BLaER1 (cell line): ENCODE measurements around the gene WDR26.

Source experiments
- H3K27ac ChIP-seq: shearing (Covaris generic); formaldehyde crosslinking; 2 replicates; pipeline ENCODE4 v1.8.1; 2022
- H3K27me3 ChIP-seq: shearing (Covaris generic); formaldehyde crosslinking; 2 replicates; pipeline ENCODE4 v1.8.1; 2022
- H3K36me3 ChIP-seq: shearing (Covaris generic); formaldehyde crosslinking; 2 replicates; pipeline ENCODE4 v1.8.1; 2022
- H3K4me1 ChIP-seq: shearing (Covaris generic); formaldehyde crosslinking; 2 replicates; pipeline ENCODE4 v1.8.1; 2022
- H3K4me2 ChIP-seq: shearing (Covaris generic); formaldehyde crosslinking; 2 replicates; pipeline ENCODE4 v1.8.1; 2022
- H3K4me3 ChIP-seq: shearing (Covaris generic); formaldehyde crosslinking; 2 replicates; pipeline ENCODE4 v1.8.1; 2022
- H3K9ac ChIP-seq: shearing (Covaris generic); formaldehyde crosslinking; 2 replicates; pipeline ENCODE4 v1.8.1; 2022
- H3K9me3 ChIP-seq: shearing (Covaris generic); formaldehyde crosslinking; 2 replicates; pipeline ENCODE4 v1.8.1; 2022
- H4K20me1 ChIP-seq: shearing (Covaris generic); formaldehyde crosslinking; 2 replicates; pipeline ENCODE4 v1.8.1; 2022
- Cebpa-rat ChIP-seq: shearing (Covaris generic); IDR thresholded peaks from 2 replicates; pipeline ENCODE4 v1.8.1; 2022

WDR26 gene

DNA sequence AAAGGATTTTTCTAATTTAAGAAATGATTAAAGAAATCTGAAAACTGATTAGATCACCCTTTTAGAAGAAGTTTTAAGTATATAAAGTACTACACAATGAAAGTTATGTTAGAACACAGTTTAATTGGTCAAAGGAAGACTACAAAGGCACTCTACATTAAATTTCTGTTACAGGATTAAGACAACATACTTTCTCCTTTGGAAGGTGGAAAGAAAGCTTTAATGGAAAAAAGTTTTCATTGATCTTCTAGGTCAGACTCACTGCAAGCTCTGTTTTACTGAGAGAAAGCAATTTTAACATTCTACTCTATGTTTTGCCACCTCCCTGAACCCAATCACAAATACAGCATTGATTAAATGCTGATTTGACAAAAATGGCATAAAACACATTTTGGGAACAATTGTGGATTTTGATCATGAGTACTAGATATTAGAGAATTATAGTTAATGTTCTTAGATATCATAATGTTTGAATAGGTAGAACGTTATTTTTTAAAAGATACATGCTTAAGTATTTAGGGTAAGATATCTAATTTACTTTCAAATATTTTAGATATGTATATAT lies 32.0 kb downstream of the WDR26 start:
- Histone ChIP-seq H3K4me2 (no peak overlapping the region), H3K36me3 (peaks cover 94% of the 10 kb centered on the region), H3K9ac (no peak overlapping the region), H3K27ac (no peak overlapping the region), H3K4me3 (no peak overlapping the region), H4K20me1 (peaks cover 29% of the 10 kb centered on the region), H3K9me3 (no peaks in the 10 kb centered on the region), H3K27me3 (no peaks in the 10 kb centered on the region), H3K4me1 (no peaks in the 10 kb centered on the region)
- no peak for TF ChIP-seq Cebpa-rat

DNA sequence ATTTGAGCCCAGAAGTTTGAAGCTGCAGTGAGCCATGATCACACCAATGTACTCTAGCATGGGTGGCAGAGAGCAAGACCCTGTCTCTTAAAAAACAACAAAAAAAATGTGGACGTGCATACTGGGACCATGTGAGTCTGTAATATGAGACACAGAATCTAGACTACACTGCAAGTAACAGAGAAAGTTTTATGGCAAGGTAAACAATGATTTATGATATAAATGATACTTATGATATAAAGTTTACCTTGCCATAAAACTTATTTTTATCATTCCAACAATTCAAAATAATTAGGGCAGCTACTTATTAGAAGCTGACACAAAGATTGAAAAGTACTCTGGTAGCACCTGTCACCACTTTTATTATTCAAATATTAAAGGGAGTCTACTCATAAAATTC lies 34.7 kb downstream of the WDR26 start:
- Histone ChIP-seq H3K9ac (no peak overlapping the region), H3K4me2 (no peak overlapping the region), H3K4me1 (no peaks in the 10 kb centered on the region), H4K20me1 (peaks cover 34% of the 10 kb centered on the region; the same call in 1 of the 2 replicates), H3K27ac (no peak overlapping the region), H3K36me3 (peaks cover 96% of the 10 kb centered on the region), H3K27me3 (no peaks in the 10 kb centered on the region), H3K4me3 (no peak overlapping the region), H3K9me3 (no peaks in the 10 kb centered on the region)
- TF ChIP-seq Cebpa-rat, result no peak

DNA sequence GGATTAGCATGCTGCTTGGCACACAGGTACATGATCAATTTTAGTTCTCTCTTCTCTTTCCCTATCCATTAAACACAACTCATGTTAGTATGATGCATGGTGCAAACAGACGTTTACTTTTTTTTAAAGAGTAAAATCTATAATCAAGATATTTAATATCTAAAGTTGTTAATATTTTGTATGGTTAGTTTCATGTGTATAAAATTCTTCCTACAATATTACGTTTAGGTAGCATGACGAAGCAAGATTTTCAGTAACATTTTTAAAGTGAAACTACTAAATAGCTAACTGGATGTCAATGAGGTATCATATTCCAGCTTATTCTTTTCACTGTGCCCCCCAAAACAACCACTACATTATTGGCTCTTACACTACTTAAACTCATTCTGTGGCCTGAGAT lies 41.3 kb downstream of the WDR26 start:
- no peak overlapping the region for H3K4me2 ChIP-seq
- no peak for TF ChIP-seq Cebpa-rat
- no peaks in the 10 kb centered on the region for H3K9me3 ChIP-seq
- no peak overlapping the region for H3K9ac ChIP-seq
- H4K20me1 ChIP-seq, result peaks cover 32% of the 10 kb centered on the region; the same call in 1 of the 2 replicates
- H3K36me3 ChIP-seq, result peaks cover 97% of the 10 kb centered on the region
- no peaks in the 10 kb centered on the region for H3K4me1 ChIP-seq
- no peak overlapping the region for H3K4me3 ChIP-seq
- no peak overlapping the region for H3K27ac ChIP-seq
- H3K27me3 ChIP-seq, result no peaks in the 10 kb centered on the region

DNA sequence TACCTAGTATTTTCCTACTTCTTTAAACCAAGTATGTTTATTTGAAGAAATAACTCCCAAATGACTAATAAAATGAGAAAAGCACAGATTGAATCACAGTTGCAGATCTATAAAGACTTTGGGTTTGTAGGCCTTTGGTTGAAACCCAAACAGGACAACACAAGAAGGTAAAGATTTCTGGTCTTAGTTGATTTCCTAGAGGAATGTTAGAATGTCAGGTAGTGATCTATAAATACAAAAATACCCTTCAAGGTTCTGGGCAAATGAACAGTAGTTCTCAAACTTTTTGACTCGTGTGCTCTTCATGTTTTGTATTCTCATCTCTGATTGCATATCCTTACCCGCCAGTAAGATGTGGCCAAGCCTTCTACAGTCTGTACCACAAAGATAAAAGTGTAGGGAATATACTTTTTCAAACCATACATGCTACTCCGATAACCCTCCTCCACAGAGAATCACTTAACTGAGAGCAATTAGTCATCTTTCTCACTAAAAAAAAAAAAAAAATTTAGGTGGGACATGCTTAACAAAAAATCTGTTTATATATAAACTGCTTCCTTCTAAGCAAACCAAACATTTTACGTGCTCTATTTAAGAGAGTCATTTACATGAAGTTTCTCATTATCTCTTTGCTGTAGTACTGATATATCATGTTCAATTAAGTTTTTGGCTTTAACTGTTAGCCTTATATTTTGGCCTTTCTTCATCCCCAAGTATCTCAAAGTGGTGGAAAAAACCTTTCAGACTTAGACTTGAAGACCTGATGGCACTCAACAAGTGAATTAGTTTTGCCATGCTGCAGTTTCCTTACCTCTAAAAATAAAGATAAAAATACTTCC lies 42.0 kb downstream of the WDR26 start:
- no peak overlapping the region for H3K4me3 ChIP-seq
- no peak overlapping the region for H3K4me2 ChIP-seq
- no peak for TF ChIP-seq Cebpa-rat
- H3K36me3 ChIP-seq, result peaks cover 98% of the 10 kb centered on the region
- no peaks in the 10 kb centered on the region for H3K9me3 ChIP-seq
- H4K20me1 ChIP-seq, result peaks cover 30% of the 10 kb centered on the region; the same call in 1 of the 2 replicates
- H3K4me1 ChIP-seq, result no peaks in the 10 kb centered on the region
- H3K27ac ChIP-seq, result no peak overlapping the region
- no peaks in the 10 kb centered on the region for H3K27me3 ChIP-seq
- no peak overlapping the region for H3K9ac ChIP-seq

DNA sequence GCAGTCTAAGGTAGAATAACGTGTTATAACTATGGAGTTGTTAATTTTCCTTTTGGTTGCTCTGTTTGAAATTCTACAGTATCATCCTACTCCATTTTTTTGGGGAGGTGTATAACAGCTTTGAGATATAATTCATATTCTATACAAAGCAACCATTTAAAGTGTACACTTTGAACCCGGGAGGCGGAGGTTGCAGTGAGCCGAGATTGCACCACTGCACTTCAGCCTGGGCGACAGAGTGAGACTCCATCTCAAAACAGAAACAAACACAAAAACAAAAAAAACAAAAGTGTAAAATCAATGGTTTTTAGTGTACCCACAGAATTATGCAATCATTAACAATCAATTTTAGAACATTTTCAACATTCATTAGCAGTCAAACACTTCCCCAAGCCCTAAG lies 44.1 kb downstream of the WDR26 start:
- H3K27ac ChIP-seq, result no peak overlapping the region
- H3K4me1 ChIP-seq, result no peaks in the 10 kb centered on the region
- no peak overlapping the region for H3K9ac ChIP-seq
- TF ChIP-seq Cebpa-rat, result no peak
- H3K9me3 ChIP-seq, result no peaks in the 10 kb centered on the region
- 0 out of 2 replicates have a peak, but pooled peaks cover 20% of the 10 kb centered on the region for H4K20me1 ChIP-seq
- peaks cover 82% of the 10 kb centered on the region for H3K36me3 ChIP-seq
- no peak overlapping the region for H3K4me2 ChIP-seq
- no peaks in the 10 kb centered on the region for H3K27me3 ChIP-seq
- H3K4me3 ChIP-seq, result no peak overlapping the region

DNA sequence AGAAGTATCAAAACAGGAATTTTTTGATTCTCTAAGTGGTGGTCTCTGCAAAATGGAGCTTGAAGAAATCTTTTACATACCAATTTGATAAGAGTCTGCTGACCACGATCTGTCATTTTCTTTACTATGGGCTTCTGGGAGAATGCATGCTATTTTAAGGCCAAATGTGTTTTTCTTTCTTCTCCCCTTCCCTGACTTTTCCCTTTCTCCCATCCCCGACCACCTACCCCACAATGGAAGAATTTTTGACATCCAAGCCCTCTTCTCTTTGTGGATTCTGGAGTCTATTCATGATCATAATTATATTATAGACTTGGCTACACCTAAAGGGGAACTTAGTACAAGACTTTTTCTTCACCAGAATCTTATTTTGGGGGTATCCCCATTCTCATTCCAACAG lies 46.7 kb downstream of the WDR26 start:
- Histone ChIP-seq H3K9me3 (no peaks in the 10 kb centered on the region), H3K27ac (no peak overlapping the region), H4K20me1 (0 out of 2 replicates have a peak, but pooled peaks cover 4% of the 10 kb centered on the region), H3K36me3 (peaks cover 56% of the 10 kb centered on the region), H3K4me1 (no peaks in the 10 kb centered on the region), H3K4me2 (no peak overlapping the region), H3K27me3 (no peaks in the 10 kb centered on the region), H3K4me3 (no peak overlapping the region), H3K9ac (no peak overlapping the region)
- TF ChIP-seq Cebpa-rat, result no peak

DNA sequence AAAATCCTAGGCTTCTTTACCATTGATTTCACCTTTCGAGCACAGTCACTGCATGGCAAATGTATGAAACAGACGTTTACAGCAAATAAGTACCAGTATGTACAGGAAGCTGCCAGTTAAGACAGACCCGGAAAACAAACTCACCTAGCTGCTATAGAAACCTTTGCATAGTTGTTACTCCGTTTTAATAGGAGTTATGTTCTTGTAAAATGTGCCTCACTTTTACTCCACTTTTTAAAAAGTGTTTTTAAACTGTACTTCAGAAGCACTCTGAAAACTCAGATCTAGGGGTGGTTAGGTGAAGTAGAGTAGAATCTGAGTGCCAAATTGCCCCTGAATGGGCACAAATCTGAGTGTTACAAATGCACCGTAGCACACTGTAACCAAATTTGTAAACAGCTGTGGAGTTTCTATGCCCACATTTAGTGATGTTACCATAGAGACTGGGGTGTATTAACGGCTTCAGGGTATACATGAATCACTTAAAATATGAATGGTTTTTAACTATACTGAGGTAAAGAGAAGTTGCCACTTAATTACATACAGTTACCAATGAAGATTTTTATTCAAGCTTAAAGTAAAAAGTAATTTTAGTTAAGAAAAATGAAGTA lies 47.2 kb downstream of the WDR26 start:
- TF ChIP-seq Cebpa-rat, result no peak
- Histone ChIP-seq H4K20me1 (0 out of 2 replicates have a peak, but pooled peaks cover 4% of the 10 kb centered on the region), H3K27ac (no peak overlapping the region), H3K9me3 (no peaks in the 10 kb centered on the region), H3K36me3 (peaks cover 51% of the 10 kb centered on the region), H3K27me3 (no peaks in the 10 kb centered on the region), H3K4me1 (no peaks in the 10 kb centered on the region), H3K4me3 (no peak overlapping the region), H3K9ac (no peak overlapping the region), H3K4me2 (no peak overlapping the region)

DNA sequence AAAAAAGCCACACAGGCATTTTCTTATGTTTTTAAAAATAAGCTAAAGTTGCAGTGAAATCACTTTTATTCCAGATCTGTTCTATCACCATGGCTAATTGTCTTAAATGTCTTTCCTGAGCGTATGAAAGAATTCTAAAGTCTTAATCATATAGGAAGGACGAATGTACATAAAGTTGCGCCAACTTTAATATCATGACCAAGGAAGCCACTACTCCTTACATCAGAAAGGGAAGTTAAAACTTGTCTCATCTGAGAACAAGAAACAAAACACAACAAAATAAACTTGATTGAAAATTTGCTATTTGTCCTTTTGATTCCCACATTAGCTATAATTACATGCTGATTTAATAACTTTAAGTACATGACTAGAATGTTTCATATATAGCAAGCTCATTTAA lies 51.4 kb downstream of the WDR26 start:
- H3K36me3 ChIP-seq, result peaks cover 22% of the 10 kb centered on the region
- peaks cover 29% of the 10 kb centered on the region for H4K20me1 ChIP-seq
- H3K4me1 ChIP-seq, result peaks cover 22% of the 10 kb centered on the region
- no peaks in the 10 kb centered on the region for H3K27me3 ChIP-seq
- TF ChIP-seq Cebpa-rat, result no peak
- no peak overlapping the region for H3K27ac ChIP-seq
- no peak overlapping the region for H3K4me3 ChIP-seq
- no peaks in the 10 kb centered on the region for H3K9me3 ChIP-seq
- no peak overlapping the region for H3K4me2 ChIP-seq
- no peak overlapping the region for H3K9ac ChIP-seq

DNA sequence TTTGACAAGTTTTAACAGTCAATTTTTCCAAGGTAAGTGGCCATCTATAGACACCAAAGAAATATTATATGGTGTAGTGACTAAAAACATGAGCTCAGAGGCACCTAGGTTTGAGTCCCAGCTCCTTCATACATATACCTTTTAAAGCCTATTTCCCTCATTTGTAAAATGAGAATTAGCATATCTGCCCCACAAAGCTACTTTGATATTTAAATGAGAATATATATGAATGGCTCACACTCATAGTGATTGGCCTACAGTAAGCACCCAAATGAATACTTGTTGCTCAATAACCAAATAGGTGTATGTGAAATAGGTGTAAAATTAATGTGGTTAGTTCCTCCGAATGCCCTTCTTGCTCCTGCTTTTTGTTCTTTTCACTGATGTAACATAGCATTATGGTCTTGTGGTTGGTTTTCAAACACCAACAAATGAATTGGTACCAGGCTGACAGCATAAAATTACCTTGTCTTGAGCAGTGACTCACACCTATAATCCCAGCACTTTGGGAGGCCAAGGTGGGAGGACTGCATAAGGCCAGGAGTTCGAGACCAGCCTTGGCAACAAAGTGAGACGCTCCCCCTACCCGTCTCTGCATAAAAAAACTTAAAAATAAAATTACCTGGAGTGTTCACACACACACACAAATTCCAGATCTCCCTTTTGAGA lies 52.6 kb downstream of the WDR26 start:
- Histone ChIP-seq H3K4me2 (no peak overlapping the region), H3K9ac (no peak overlapping the region), H3K4me3 (no peak overlapping the region), H3K27me3 (no peaks in the 10 kb centered on the region), H3K4me1 (peaks cover 22% of the 10 kb centered on the region), H3K36me3 (peaks cover 23% of the 10 kb centered on the region), H4K20me1 (peaks cover 38% of the 10 kb centered on the region), H3K27ac (no peak overlapping the region), H3K9me3 (no peaks in the 10 kb centered on the region)
- no peak for TF ChIP-seq Cebpa-rat
